ENCODE data around the gene SUCLG2. TPM values are rescaled to one million over a fixed set of nuclear protein-coding genes. Genes with fewer than 3 reads are reported as not detected.

The SUCLG2 gene
- total RNA-seq, 2 experiments from 2014 or later = 28.3 to 44.7 TPM

GRCh38 chr3:67644827-67645226 is 9.6 kb downstream of the SUCLG2 start:
- ChIA-PET CTCF (ENCODE audit: unreplicated experiment) (no interaction called here), POLR2A (no interaction called here)
- H4K20me1 ChIP-seq (ENCODE audit: insufficient read depth, low read length) = no peaks in the 10 kb centered on the region
- BruUV-seq (replicated peaks) = no TSS peak
- intact Hi-C loops (cut with micrococcal nuclease; ENCODE audit: unreplicated experiment) = no loop called here
- no peak for TF ChIP-seq EZH2phosphoT487 (IDR thresholded peaks at IDR 0.05; ENCODE audit: borderline replicate concordance, low read depth, low read length)
- TF ChIP-seq CTCF (conservative IDR thresholded peaks at IDR 0.05; ENCODE audit: low read length) = no peak
- H3K36me3 ChIP-seq (ENCODE audit: insufficient read depth, low read length) = peaks cover 35% of the 10 kb centered on the region
- no peaks in the 10 kb centered on the region for H3K9me2 ChIP-seq (ENCODE audit: insufficient read depth, low read length)
- H3K4me2 ChIP-seq (ENCODE audit: low read length) = no peak overlapping the region
- no peak overlapping the region for H3K27ac ChIP-seq (ENCODE audit: low read depth, low read length, poor library complexity, severe bottlenecking)
- no peaks in the 10 kb centered on the region for H3K9me3 ChIP-seq (ENCODE audit: low read length)
- H3K4me3 ChIP-seq (ENCODE audit: low read depth, low read length, poor library complexity, severe bottlenecking) = no peak overlapping the region
- H3K4me1 ChIP-seq (ENCODE audit: insufficient read depth, low read length, poor library complexity, severe bottlenecking) = peaks cover 3% of the 10 kb centered on the region
- no peak for DNase-seq (ENCODE audit: low spot score)
- H3K79me2 ChIP-seq (ENCODE audit: insufficient read depth, low read depth, low read length) = peaks cover 6% of the 10 kb centered on the region; the same call in 1 of the 2 replicates
- H2AFZ ChIP-seq (ENCODE audit: low read length) = no peak overlapping the region

- ChIA-PET POLR2A (interaction anchor here (0.6 to 0.7 kb wide), 2 partner anchors 18 to 128 kb away, joined by 3 read pairs; no protein-coding TSS in a partner anchor), CTCF (ENCODE audit: unreplicated experiment) (no interaction called here)
- no TSS peak for BruUV-seq (replicated peaks)
- H3K4me3 ChIP-seq (ENCODE audit: low read depth, low read length, poor library complexity, severe bottlenecking) = no peak overlapping the region
- H3K79me2 ChIP-seq (ENCODE audit: insufficient read depth, low read depth, low read length) = peaks cover 6% of the 10 kb centered on the region; the same call in 1 of the 2 replicates
- intact Hi-C loops (cut with micrococcal nuclease; ENCODE audit: unreplicated experiment) = no loop called here
- H3K4me2 ChIP-seq (ENCODE audit: low read length) = no peak overlapping the region
- H4K20me1 ChIP-seq (ENCODE audit: insufficient read depth, low read length) = no peaks in the 10 kb centered on the region
- TF ChIP-seq EZH2phosphoT487 (IDR thresholded peaks at IDR 0.05; ENCODE audit: borderline replicate concordance, low read depth, low read length) (no peak), CTCF (conservative IDR thresholded peaks at IDR 0.05; ENCODE audit: low read length) (no peak)
- no peaks in the 10 kb centered on the region for H3K9me2 ChIP-seq (ENCODE audit: insufficient read depth, low read length)
- H3K36me3 ChIP-seq (ENCODE audit: insufficient read depth, low read length) = peaks cover 29% of the 10 kb centered on the region
- H3K9me3 ChIP-seq (ENCODE audit: low read length) = no peaks in the 10 kb centered on the region
- no peak for DNase-seq (ENCODE audit: low spot score)
- no peak overlapping the region for H2AFZ ChIP-seq (ENCODE audit: low read length)
- no peaks in the 10 kb centered on the region for H3K4me1 ChIP-seq (ENCODE audit: insufficient read depth, low read length, poor library complexity, severe bottlenecking)
- no peak overlapping the region for H3K27ac ChIP-seq (ENCODE audit: low read depth, low read length, poor library complexity, severe bottlenecking)
These were observed 11.7 kb downstream of the SUCLG2 start for GRCh38 chr3:67642734-67643133.

GRCh38 chr3:67642190-67642589 is 12.2 kb downstream of the SUCLG2 start:
- H3K4me1 ChIP-seq (ENCODE audit: insufficient read depth, low read length, poor library complexity, severe bottlenecking) = no peaks in the 10 kb centered on the region
- POLR2A ChIA-PET = interaction anchor here (0.6 to 0.7 kb wide), 2 partner anchors 19 to 129 kb away, joined by 3 read pairs; no protein-coding TSS in a partner anchor
- CTCF ChIA-PET (ENCODE audit: unreplicated experiment) = no interaction called here
- intact Hi-C loops (cut with micrococcal nuclease; ENCODE audit: unreplicated experiment) = no loop called here
- H3K79me2 ChIP-seq (ENCODE audit: insufficient read depth, low read depth, low read length) = peaks cover 6% of the 10 kb centered on the region; the same call in 1 of the 2 replicates
- H2AFZ ChIP-seq (ENCODE audit: low read length) = no peak overlapping the region
- no peak for TF ChIP-seq EZH2phosphoT487 (IDR thresholded peaks at IDR 0.05; ENCODE audit: borderline replicate concordance, low read depth, low read length)
- TF ChIP-seq CTCF (conservative IDR thresholded peaks at IDR 0.05; ENCODE audit: low read length) = no peak
- no peaks in the 10 kb centered on the region for H4K20me1 ChIP-seq (ENCODE audit: insufficient read depth, low read length)
- BruUV-seq (replicated peaks) = no TSS peak
- H3K9me2 ChIP-seq (ENCODE audit: insufficient read depth, low read length) = no peaks in the 10 kb centered on the region
- H3K4me3 ChIP-seq (ENCODE audit: low read depth, low read length, poor library complexity, severe bottlenecking) = no peak overlapping the region
- no peak overlapping the region for H3K4me2 ChIP-seq (ENCODE audit: low read length)
- peaks cover 29% of the 10 kb centered on the region for H3K36me3 ChIP-seq (ENCODE audit: insufficient read depth, low read length)
- H3K27ac ChIP-seq (ENCODE audit: low read depth, low read length, poor library complexity, severe bottlenecking) = no peak overlapping the region
- no peaks in the 10 kb centered on the region for H3K9me3 ChIP-seq (ENCODE audit: low read length)
- no peak for DNase-seq (ENCODE audit: low spot score)

Measured in OCI-LY7 (cell line).